GM19240 (cell line): ENCODE results near the gene RAB33B.
"Not testable (repeated sequence)": the region's sequence is repeated elsewhere in the genome, so short reads cannot be mapped to it uniquely, and the experiment has no call there.

Experiments
- DNase-seq: peaks from one replicate; pipeline ENCODE4 v3.0.0; 2011; ENCODE audit warnings: low spot score; ENCODE audit not compliant: insufficient read length

Gene RAB33B

DNA sequence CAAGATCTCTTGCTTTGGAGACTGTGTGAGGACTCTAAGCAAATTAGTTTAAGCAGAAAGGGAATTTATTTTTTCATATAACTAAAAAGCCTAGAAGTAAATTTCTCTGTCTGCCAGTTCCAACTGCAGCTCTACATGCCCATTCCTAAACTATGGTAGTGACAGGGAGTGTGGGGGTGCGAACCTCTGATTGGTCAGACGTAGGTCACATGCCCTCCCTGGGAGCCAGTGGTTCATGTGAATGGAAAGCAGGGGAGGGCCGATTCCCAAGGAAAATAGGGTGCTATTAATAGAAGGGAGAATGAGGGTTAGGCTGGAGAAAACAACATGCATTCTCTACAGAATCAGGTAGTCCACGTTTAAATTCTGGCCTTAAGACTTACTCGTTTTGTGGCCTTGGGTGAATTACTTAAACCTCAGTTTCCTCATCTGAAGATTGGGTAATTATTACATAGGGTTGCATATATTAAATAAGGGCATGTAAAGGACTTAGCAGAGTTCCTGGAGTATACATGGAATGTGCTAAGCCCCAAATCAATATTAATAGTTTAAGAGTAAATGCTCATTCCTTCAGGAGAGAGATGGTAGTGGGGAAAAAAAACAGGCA lies 7.2 kb downstream of the RAB33B start:
- DNase-seq: no peak

- not testable (repeated sequence) for DNase-seq
These were observed 10.6 kb downstream of the RAB33B start for GRCh38 chr4:139464512-139464911.

DNA sequence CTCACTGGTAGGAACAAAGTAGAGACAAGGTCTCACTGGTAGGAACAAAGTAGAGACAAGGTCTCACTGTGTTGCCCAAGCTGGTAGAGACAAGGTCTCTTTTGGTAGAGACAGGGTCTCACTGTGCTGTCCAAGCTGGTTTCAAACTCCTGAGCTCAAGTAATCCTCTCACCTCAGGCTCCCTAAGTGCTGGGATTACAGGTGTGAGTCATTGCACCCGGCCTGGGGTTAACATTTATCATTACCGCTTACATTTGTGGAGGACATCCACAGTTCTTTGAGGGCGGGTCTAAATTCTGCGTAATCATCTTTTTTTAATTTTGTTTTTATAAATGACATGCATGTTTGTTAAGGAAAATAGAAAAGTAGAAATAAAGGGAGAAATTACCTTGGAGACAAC lies 12.0 kb downstream of the RAB33B start:
- DNase-seq: no peak

DNA sequence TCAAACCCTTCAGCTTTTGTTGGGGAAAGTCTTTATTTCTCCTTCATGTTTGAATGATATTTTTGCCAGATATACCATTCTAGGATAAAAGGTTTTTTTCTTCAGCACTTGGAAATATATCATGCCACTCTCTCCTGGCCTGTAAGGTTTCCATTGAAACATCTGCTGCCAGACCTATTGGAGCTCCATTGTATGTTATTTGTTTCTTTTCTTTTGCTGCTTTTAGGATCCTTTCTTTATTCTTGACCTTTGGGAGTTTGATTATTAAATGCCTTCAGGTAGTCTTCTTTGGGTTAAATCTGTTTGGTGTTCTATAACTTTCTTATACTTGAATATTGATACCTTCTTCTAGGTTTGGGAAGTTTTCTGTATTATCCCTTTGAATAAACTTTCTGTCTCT lies 14.8 kb downstream of the RAB33B start:
- DNase-seq: not testable (repeated sequence)

DNA sequence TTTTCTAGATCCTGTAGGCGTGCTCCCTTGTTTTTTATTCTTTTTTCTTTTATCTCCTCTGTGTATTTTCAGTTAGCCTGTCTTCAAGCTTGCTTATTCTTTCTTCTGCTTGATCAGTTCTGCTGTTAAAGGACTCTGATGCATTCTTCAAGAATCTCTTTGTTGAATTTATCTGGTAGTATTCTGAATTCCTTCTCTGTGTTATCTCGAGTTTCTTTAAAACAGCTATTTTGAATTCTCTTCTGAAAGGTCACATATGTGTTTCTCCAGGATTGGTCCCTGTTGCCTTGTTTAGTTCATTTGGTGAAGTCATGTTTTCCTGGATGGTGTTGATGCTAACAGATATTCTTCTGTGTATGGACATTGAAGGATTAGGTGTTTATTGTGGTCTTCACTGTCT lies 15.3 kb downstream of the RAB33B start:
- no peak for DNase-seq

DNA sequence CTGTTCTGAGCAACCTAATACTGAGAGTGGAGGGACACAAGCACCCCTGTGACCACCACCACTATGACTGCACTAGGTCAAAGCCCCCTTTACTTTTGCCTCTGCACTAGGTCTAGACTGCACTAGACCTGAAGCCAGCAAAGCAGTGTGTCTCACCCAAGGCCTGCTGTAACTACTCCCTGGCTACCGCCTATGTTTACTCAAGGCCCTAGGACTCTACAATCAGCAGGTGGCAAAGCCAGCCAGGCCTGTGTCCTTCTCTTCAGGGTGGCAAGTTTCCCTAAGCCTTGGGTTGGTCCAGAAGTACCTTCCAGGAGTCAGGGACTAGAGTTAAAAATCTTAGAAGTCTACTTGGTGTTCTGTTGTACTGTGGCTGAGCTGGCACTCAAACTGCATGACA lies 15.9 kb downstream of the RAB33B start:
- DNase-seq: no peak

DNA sequence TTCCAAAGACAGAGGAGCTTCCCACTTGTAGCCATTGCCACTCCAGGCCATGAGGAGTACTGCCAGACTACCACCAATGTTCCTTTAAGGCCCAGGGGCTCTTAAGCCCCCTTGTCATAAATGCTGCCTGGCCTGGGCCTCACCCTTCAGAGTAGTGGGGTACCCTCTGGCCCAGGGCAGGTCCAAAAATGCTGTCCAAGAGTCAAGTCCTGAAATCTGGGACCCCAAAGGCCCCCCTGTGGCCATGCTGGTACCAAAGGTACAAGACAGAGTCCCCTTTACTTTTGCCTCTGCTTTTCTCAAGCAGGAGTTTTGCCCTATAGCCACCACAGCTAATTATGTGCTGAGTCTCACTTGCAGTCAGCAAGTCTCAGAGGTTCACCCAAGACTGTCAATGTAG lies 16.4 kb downstream of the RAB33B start:
- DNase-seq: no peak

DNA sequence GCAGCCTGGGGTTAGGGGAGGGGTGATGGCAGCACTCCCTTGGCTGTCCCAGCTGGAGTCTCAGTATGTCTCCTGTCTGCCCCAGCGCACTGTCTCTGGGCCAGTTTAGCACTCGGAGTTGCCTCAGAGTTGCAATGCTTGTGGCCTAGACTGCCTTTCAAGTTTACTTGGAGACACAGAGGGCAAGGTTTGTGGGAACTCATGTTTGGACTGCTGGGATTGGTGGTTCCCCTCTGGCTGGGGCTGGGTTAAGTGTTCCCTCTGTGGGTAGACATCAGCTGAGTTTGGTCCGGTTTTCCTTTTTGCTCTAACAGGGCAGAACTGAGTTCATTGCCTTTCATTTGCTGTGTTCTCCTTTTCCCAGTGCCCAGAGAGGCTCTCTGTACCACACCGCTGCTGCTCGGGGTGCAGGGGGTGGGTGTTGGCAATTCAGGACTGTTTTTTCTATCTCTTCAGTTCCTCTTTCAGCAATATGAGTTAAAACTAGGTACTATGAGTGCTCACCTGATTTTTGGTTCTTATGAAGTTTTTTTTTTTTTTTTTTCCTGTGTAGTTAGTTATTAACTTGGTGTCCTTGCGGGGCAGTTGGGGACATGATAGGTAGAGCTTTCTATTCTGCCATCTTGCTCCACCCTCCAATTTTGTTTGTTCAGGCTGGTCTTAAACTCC lies 17.2 kb downstream of the RAB33B start:
- no peak for DNase-seq

- DNase-seq: no peak
These were observed 18.9 kb downstream of the RAB33B start for GRCh38 chr4:139472852-139473251.

GRCh38 chr4:139476363-139476762 lies 22.4 kb downstream of the RAB33B start:
- DNase-seq: no peak

GRCh38 chr4:139481465-139481864 lies 27.5 kb downstream of the RAB33B start:
- no peak for DNase-seq

- DNase-seq: no peak
These were observed 29.1 kb downstream of the RAB33B start for GRCh38 chr4:139483000-139483399.

GRCh38 chr4:139484783-139485311 lies 30.9 kb downstream of the RAB33B start:
- DNase-seq: no peak

GRCh38 chr4:139488442-139488841 lies 34.5 kb downstream of the RAB33B start:
- no peak for DNase-seq

- no peak for DNase-seq
These were observed 35.7 kb downstream of the RAB33B start for GRCh38 chr4:139489638-139490037.

DNA sequence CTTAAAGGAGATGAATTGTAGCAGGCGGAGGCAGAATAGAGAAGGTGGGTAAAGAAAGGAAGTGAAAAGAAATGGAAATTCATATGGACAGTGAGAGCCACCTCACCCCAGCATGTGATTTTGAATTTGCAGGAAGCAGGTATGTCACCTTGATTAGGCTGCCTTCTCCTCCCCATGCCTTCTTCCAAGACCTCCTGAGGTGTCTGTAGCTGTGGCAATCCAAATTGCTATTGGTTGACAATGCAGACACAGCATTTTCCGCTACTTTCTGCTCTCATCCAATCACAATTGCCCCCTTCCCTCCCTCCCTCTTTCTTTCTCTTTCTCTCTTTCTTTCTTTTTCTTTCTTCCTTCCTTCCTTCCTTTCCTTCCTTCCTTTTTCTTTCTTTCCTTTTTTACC lies 38.5 kb downstream of the RAB33B start:
- DNase-seq: no peak

- no peak for DNase-seq
These were observed 39.3 kb downstream of the RAB33B start for GRCh38 chr4:139493176-139493575.

DNA sequence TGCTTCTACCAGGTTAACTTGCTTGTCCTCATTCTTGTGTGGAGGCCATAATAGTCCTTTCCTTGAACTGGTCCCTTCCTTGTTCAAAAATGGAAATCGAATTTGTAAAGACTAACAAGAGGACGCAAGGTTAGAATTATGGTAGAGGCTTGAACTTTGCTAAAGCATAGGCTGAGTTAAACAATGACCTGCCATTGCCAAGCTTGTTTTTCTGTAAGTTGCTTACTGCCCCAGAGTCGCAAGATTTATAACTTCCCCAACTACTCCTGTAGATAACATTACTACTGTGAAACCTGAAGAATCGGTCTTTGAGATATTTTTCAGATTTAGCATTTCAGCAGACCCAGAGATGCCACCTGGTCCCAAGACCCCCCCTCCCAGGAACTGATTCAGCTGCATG lies 45.3 kb downstream of the RAB33B start:
- DNase-seq: no peak

GRCh38 chr4:139501117-139501516 lies 47.2 kb downstream of the RAB33B start:
- no peak for DNase-seq

- DNase-seq: no peak
These were observed 47.6 kb downstream of the RAB33B start for GRCh38 chr4:139501527-139501926.

DNA sequence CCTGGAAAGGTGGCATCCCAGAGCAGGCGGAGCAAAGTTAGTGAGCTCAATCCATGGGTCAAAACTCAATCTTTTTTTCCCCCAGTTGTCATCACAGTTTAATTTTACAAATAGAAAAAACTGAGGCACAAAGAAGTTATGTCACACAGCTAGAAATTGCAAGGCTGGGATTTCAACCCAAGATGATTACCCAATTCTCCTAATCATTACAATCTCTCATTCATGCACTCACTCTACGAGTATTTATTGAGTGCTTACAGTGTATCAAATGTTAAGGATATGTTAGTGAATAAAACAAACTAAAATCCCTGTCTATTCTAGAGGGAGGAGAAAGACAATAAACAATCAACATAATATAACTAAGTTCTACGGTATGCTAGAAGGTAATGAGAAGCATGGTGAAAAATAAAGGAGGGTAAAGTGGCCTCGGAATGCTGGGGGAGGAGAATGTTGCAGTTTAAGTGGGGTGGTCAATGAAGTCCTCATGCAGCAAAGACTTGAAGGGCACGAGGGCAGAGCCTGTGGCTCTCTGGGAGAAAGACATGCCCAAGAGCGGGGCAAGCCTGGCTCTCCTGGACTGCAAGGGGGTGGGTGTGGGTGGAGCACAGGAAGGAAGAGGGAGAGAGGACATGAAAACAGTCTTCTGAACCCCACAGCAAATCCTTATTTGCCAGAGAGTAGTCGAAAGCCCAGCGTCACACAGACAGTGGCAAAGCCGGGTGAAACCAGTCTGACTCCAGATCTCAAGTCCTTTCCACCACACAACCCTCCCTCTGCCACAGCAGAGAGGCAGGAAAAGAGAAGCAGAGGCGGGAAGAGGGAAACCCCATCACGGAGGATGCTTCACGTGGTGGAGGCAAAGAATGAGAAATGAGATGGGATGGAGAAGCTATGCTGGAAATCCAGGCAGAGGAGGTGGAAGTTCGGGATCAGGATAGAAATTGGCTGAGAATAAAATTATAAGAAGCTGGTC lies 48.3 kb downstream of the RAB33B start:
- DNase-seq: no peak

- DNase-seq: no peak
These were observed 49.8 kb downstream of the RAB33B start for GRCh38 chr4:139503622-139504166.
